Activated T-helper 1 cell treated with anti-CD3 and anti-CD28 coated beads, Interleukin-12 subunit alpha, Interleukin-12 subunit beta, Interleukin-2, Interleukin-4 antibody, amounts not matched to agents 30 ng/mL and 10 ng/mL and 1 ng/mL, durations not matched to agents 14 hours and 24 hours and 36 hours (primary cell): Measurements from ENCODE around the gene ALDH3B2. TPM values are rescaled to one million over a fixed set of nuclear protein-coding genes. Genes with fewer than 3 reads are reported as not detected.
"Not testable (repeated sequence)": the region's sequence is repeated elsewhere in the genome, so short reads cannot be mapped to it uniquely, and the experiment has no call there.

Experiments
- DNase-seq: peaks from one replicate; pipeline ENCODE4 v3.0.0; 2021; ENCODE audit warnings: low spot score
- H3K27ac Mint-ChIP-seq: one replicate; pipeline ENCODE4 v1.8.0; 2021; ENCODE audit warnings: mild to moderate bottlenecking, mixed read lengths
- H3K27me3 Mint-ChIP-seq: one replicate; pipeline ENCODE4 v1.8.0; 2022; ENCODE audit warnings: mild to moderate bottlenecking, moderate library complexity, mixed read lengths; ENCODE audit not compliant: insufficient read depth
- H3K36me3 Mint-ChIP-seq: one replicate; pipeline ENCODE4 v1.8.0; 2021; ENCODE audit warnings: low read depth, mixed read lengths
- H3K4me1 Mint-ChIP-seq: one replicate; pipeline ENCODE4 v1.8.0; 2021; ENCODE audit warnings: low read depth, mixed read lengths
- H3K4me3 Mint-ChIP-seq: one replicate; pipeline ENCODE4 v1.8.0; 2021; ENCODE audit warnings: mild to moderate bottlenecking, moderate library complexity, mixed read lengths
- H3K9me3 Mint-ChIP-seq: one replicate; pipeline ENCODE4 v1.8.0; 2021; ENCODE audit warnings: mixed read lengths
- intact Hi-C: fragments of 100-400 bp; cut with micrococcal nuclease; formaldehyde crosslinking; loops from one replicate; pipeline ENCODE4 v1.15.1; 2024
- total RNA-seq: library from RNA; stranded (reverse); gene quantifications from 2 replicates; pipeline ENCODE4 v1.2.3, GENCODE V29; 2022

Gene ALDH3B2
- total RNA-seq, 1 donor from 2014 or later: not detected

GRCh38 chr11:67699521-67699920 is 25.1 kb upstream of the ALDH3B2 start:
- no peak overlapping the region for H3K4me3 Mint-ChIP-seq
- H3K4me1 Mint-ChIP-seq: no peaks in the 10 kb centered on the region
- intact Hi-C loops: no loop called here
- H3K9me3 Mint-ChIP-seq: no peaks in the 10 kb centered on the region
- H3K36me3 Mint-ChIP-seq: no peaks in the 10 kb centered on the region
- H3K27ac Mint-ChIP-seq: no peak overlapping the region
- DNase-seq: no peak
- peaks cover 7% of the 10 kb centered on the region for H3K27me3 Mint-ChIP-seq

- Mint-ChIP-seq H3K27me3 (peaks cover 7% of the 10 kb centered on the region), H3K36me3 (no peaks in the 10 kb centered on the region), H3K4me3 (no peak overlapping the region), H3K27ac (no peak overlapping the region), H3K4me1 (no peaks in the 10 kb centered on the region), H3K9me3 (no peaks in the 10 kb centered on the region)
- intact Hi-C loops: no loop called here
- DNase-seq: no peak
Measured at GRCh38 chr11:67698247-67698646, 23.8 kb upstream of the ALDH3B2 start.

GRCh38 chr11:67697846-67698245 is 23.4 kb upstream of the ALDH3B2 start:
- H3K4me1 Mint-ChIP-seq: no peaks in the 10 kb centered on the region
- H3K9me3 Mint-ChIP-seq: no peaks in the 10 kb centered on the region
- no peaks in the 10 kb centered on the region for H3K36me3 Mint-ChIP-seq
- no peak for DNase-seq
- H3K4me3 Mint-ChIP-seq: no peak overlapping the region
- H3K27ac Mint-ChIP-seq: no peak overlapping the region
- peaks cover 3% of the 10 kb centered on the region for H3K27me3 Mint-ChIP-seq
- intact Hi-C loops: no loop called here

- H3K4me3 Mint-ChIP-seq: no peak overlapping the region
- peaks cover 3% of the 10 kb centered on the region for H3K27me3 Mint-ChIP-seq
- no peaks in the 10 kb centered on the region for H3K36me3 Mint-ChIP-seq
- no peak for DNase-seq
- no peak overlapping the region for H3K27ac Mint-ChIP-seq
- H3K4me1 Mint-ChIP-seq: no peaks in the 10 kb centered on the region
- no peaks in the 10 kb centered on the region for H3K9me3 Mint-ChIP-seq
- intact Hi-C loops: no loop called here
Measured at GRCh38 chr11:67696998-67697397, 22.6 kb upstream of the ALDH3B2 start.

- H3K4me3 Mint-ChIP-seq: no peak overlapping the region
- no peaks in the 10 kb centered on the region for H3K4me1 Mint-ChIP-seq
- no peak for DNase-seq
- H3K9me3 Mint-ChIP-seq: no peaks in the 10 kb centered on the region
- intact Hi-C loops: no loop called here
- no peak overlapping the region for H3K27ac Mint-ChIP-seq
- H3K36me3 Mint-ChIP-seq: no peaks in the 10 kb centered on the region
- peaks cover 9% of the 10 kb centered on the region for H3K27me3 Mint-ChIP-seq
Measured at GRCh38 chr11:67695606-67696005, 21.2 kb upstream of the ALDH3B2 start.

GRCh38 chr11:67694875-67695555 is 20.6 kb upstream of the ALDH3B2 start:
- H3K36me3 Mint-ChIP-seq: no peaks in the 10 kb centered on the region
- no peak overlapping the region for H3K4me3 Mint-ChIP-seq
- H3K9me3 Mint-ChIP-seq: no peaks in the 10 kb centered on the region
- intact Hi-C loops: no loop called here
- no peaks in the 10 kb centered on the region for H3K4me1 Mint-ChIP-seq
- H3K27me3 Mint-ChIP-seq: peaks cover 11% of the 10 kb centered on the region
- no peak for DNase-seq
- no peak overlapping the region for H3K27ac Mint-ChIP-seq

- no peak for DNase-seq
Measured at GRCh38 chr11:67691149-67691548, 16.7 kb upstream of the ALDH3B2 start.

GRCh38 chr11:67689178-67689577 is 14.8 kb upstream of the ALDH3B2 start:
- Mint-ChIP-seq H3K4me3 (no peak overlapping the region), H3K27ac (no peak overlapping the region)
- intact Hi-C loops: no loop called here

More at GRCh38 chr11:67691149-67691548, 16.7 kb upstream of the ALDH3B2 start:
- H3K36me3 Mint-ChIP-seq: no peaks in the 10 kb centered on the region
- peaks cover 18% of the 10 kb centered on the region for H3K27me3 Mint-ChIP-seq
- intact Hi-C loops: no loop called here
- no peak overlapping the region for H3K4me3 Mint-ChIP-seq
- no peak overlapping the region for H3K27ac Mint-ChIP-seq
- H3K4me1 Mint-ChIP-seq: no peaks in the 10 kb centered on the region
- H3K9me3 Mint-ChIP-seq: no peaks in the 10 kb centered on the region

GRCh38 chr11:67687986-67688385 is 13.6 kb upstream of the ALDH3B2 start:
- intact Hi-C loops: no loop called here
- Mint-ChIP-seq H3K36me3 (no peaks in the 10 kb centered on the region), H3K4me1 (no peaks in the 10 kb centered on the region), H3K27ac (no peak overlapping the region), H3K4me3 (no peak overlapping the region), H3K9me3 (no peaks in the 10 kb centered on the region), H3K27me3 (peaks cover 33% of the 10 kb centered on the region)
- DNase-seq: no peak

More at GRCh38 chr11:67689178-67689577, 14.8 kb upstream of the ALDH3B2 start:
- Mint-ChIP-seq H3K9me3 (no peaks in the 10 kb centered on the region), H3K27me3 (peaks cover 26% of the 10 kb centered on the region), H3K4me1 (no peaks in the 10 kb centered on the region), H3K36me3 (no peaks in the 10 kb centered on the region)
- no peak for DNase-seq

GRCh38 chr11:67685641-67686332 is 11.4 kb upstream of the ALDH3B2 start:
- H3K9me3 Mint-ChIP-seq, DNase-seq, intact Hi-C loops, H3K27ac Mint-ChIP-seq, H3K36me3 Mint-ChIP-seq, H3K4me1 Mint-ChIP-seq, H3K4me3 Mint-ChIP-seq: not testable (repeated sequence)
- H3K27me3 Mint-ChIP-seq: peaks cover 27% of the 10 kb centered on the region

GRCh38 chr11:67682126-67683034 is 8.0 kb upstream of the ALDH3B2 start:
- intact Hi-C loops, H3K4me1 Mint-ChIP-seq, DNase-seq, H3K27ac Mint-ChIP-seq, H3K9me3 Mint-ChIP-seq, H3K36me3 Mint-ChIP-seq, H3K4me3 Mint-ChIP-seq: not testable (repeated sequence)
- peaks cover 29% of the 10 kb centered on the region for H3K27me3 Mint-ChIP-seq

GRCh38 chr11:67680696-67681470 is 6.5 kb upstream of the ALDH3B2 start:
- DNase-seq: no peak
- Mint-ChIP-seq H3K4me1 (no peaks in the 10 kb centered on the region), H3K9me3 (no peaks in the 10 kb centered on the region), H3K36me3 (no peaks in the 10 kb centered on the region), H3K27ac (no peak overlapping the region), H3K4me3 (no peak overlapping the region), H3K27me3 (peaks cover 24% of the 10 kb centered on the region)
- intact Hi-C loops: no loop called here
